Subcutaneous abdominal adipose tissue (tissue), 5 donors: ENCODE results near the gene PARD3.

ENCODE experiments used
- H3K27ac ChIP-seq: one replicate; pipeline ENCODE4 v1.7.0; 2013; ENCODE audit warnings: low read depth, mild to moderate bottlenecking, inconsistent platforms, low read length, moderate library complexity
- H3K27me3 ChIP-seq, 5 donors: one replicate each; pipeline ENCODE4 v1.7.0; 2013; ENCODE audit warnings: low read length in 5 of 5, inconsistent platforms in 1 of 5; ENCODE audit not compliant: control insufficient read depth in 5 of 5, insufficient read depth in 4 of 5
- H3K36me3 ChIP-seq, 5 donors: one replicate each; pipeline ENCODE4 v1.7.0; 2013; ENCODE audit warnings: low read length in 5 of 5; ENCODE audit not compliant: control insufficient read depth in 5 of 5, insufficient read depth in 5 of 5
- H3K4me1 ChIP-seq, 5 donors: one replicate each; pipeline ENCODE4 v1.7.0; 2013; ENCODE audit warnings: low read length in 5 of 5, mild to moderate bottlenecking in 3 of 5, moderate library complexity in 1 of 5; ENCODE audit not compliant: control insufficient read depth in 5 of 5, insufficient read depth in 5 of 5
- H3K4me3 ChIP-seq, 5 donors: one replicate each; pipeline ENCODE4 v1.7.0; 2013; ENCODE audit warnings: low read length in 5 of 5, low read depth in 1 of 5
- H3K9ac ChIP-seq, 5 donors: one replicate each; pipeline ENCODE4 v1.7.0; 2013; ENCODE audit warnings: low read length in 5 of 5, mild to moderate bottlenecking in 4 of 5, moderate library complexity in 3 of 5
- H3K9me3 ChIP-seq, 5 donors: one replicate each; pipeline ENCODE4 v1.7.0; 2013; ENCODE audit warnings: low read length in 5 of 5; ENCODE audit not compliant: control insufficient read depth in 5 of 5
- donor health status: healthy.
- donor health status: healthy.
- donor health status: healthy.
- donor health status: healthy.
- donor health status: healthy.

The PARD3 gene

DNA sequence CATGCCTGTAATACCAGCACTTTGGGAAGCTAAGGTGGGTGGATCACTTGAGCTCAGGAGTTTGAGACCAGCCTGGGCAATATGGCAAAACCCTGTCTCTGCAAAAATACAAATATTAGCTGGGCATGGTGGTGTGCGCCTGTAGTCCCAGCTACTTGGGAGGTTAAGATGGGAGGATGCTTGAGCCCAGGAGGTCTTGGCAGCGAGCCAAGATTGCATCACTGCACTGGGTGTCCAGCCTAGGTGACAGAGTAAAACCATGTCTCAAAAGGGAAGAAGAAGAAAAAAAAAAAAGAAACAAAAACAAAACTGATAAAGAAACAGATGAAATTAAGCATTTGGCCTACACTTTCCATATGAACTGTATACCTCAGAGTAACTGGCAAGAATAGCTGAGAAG is 319.2 kb downstream of the PARD3 start:
- H3K36me3 ChIP-seq, result no peaks in the 10 kb centered on the region
- peaks cover 0 to 3% (median 2%) of the 10 kb centered on the region in 5 donors for H3K4me1 ChIP-seq
- no peak overlapping the region for H3K4me3 ChIP-seq
- no peaks in the 10 kb centered on the region for H3K27me3 ChIP-seq
- no peaks in the 10 kb centered on the region for H3K9me3 ChIP-seq
- H3K27ac ChIP-seq, result no peak overlapping the region
- no peak overlapping the region for H3K9ac ChIP-seq

DNA sequence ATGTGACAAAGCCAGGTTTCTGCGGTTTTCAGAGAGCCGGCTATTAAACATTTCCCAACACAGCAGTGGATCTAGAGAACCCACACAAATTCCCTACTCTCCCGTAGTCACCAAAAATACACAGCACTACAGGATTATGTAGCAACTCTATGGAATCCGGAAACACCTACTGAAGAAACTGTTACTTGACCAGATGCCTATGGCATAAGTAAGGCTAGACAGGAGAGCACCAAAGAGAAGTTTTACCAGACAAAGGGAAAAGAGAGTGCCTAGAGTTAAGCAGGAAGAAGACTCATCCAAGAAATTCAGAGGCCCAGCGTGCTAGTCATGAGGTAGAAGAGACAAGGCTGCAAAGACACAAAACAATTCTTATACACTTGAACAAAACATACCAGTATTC is 321.1 kb downstream of the PARD3 start:
- H3K4me3 ChIP-seq, result no peak overlapping the region
- H3K36me3 ChIP-seq, result no peaks in the 10 kb centered on the region
- H3K9me3 ChIP-seq, result no peaks in the 10 kb centered on the region
- H3K4me1 ChIP-seq, result peaks cover 0 to 3% (median 2%) of the 10 kb centered on the region in 5 donors
- no peaks in the 10 kb centered on the region for H3K27me3 ChIP-seq
- H3K27ac ChIP-seq, result no peak overlapping the region
- no peak overlapping the region for H3K9ac ChIP-seq

DNA sequence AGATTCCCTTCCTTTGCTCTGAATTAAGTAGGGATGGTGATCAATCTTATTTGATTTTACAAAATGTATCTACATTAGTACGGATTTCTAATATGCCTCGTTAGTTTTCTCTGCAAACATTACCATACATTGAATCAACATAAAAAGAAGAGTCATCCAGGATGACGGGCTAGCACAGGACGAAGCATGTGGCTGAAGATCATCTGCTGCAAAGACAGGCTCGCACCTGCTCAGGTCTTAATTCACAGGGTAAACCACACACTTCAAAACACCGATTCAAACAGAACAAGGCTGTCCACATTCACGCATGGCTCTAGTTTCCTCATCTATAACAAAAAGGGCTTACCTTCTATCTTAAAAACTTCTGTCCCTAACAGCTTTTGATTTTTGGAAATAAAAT is 323.0 kb downstream of the PARD3 start:
- H3K9me3 ChIP-seq, result no peaks in the 10 kb centered on the region
- peaks cover 0 to 3% (median 2%) of the 10 kb centered on the region in 5 donors for H3K4me1 ChIP-seq
- H3K36me3 ChIP-seq, result no peaks in the 10 kb centered on the region
- H3K27me3 ChIP-seq, result no peaks in the 10 kb centered on the region
- no peak overlapping the region for H3K9ac ChIP-seq
- H3K27ac ChIP-seq, result no peak overlapping the region
- no peak overlapping the region for H3K4me3 ChIP-seq

DNA sequence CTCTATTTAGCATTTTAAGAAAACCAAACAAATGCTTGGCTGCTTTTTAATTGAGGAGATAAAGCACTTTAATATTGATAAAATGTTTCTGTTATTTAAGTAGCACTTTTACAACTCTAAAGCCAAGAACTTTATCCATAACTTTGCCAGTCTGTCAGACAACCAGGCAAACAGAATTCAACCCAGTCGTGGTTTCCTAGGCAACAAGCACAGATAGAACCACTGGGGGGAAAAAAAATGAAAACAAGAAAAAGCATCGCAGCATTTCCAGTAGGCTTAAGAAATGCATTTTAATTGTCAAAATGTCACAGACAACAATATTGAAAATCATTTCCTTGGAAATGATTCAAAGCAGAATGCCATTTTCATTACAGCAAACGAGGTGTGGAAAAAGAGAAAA is 323.4 kb downstream of the PARD3 start:
- H3K27ac ChIP-seq, result no peak overlapping the region
- H3K4me3 ChIP-seq, result no peak overlapping the region
- peaks cover 0 to 3% (median 2%) of the 10 kb centered on the region in 5 donors for H3K4me1 ChIP-seq
- no peaks in the 10 kb centered on the region for H3K36me3 ChIP-seq
- H3K9me3 ChIP-seq, result no peaks in the 10 kb centered on the region
- H3K27me3 ChIP-seq, result no peaks in the 10 kb centered on the region
- no peak overlapping the region for H3K9ac ChIP-seq

DNA sequence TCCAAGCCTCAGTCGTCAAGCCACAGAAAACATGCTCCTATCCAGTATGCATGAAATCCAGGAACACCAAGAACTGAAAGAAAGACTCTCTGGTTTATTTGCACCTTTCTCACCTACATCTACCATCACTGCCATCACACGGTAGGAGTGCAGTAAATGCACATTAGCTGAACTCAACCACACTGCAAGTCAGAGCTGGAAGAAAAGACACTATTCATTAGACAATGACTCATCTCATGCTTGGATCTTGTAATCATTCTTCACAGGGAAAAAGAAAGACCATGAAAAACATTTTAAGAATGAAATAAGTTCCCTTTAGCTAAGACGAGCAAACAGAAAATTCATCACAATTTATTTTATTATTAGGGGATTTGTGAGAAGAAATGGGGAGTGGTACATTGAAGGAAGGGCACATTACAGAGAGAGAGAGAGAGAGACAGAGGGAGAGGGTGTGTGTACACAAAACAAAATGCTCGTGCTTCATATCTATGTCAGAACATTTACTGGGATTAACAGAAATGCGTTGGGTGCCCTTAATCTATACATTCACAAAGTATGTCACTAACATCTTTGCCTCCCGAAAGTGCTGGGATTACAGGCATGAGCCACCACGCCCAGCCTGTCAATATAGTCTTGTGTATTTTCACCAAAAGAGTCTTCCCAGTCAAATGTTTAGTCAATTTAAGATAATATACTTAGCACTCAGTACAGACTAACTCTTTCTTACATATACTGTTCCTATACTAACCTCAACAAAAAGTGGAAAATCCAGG is 324.9 kb downstream of the PARD3 start:
- H3K9me3 ChIP-seq, result no peaks in the 10 kb centered on the region
- no peak overlapping the region for H3K4me3 ChIP-seq
- H3K36me3 ChIP-seq, result no peaks in the 10 kb centered on the region
- no peak overlapping the region for H3K9ac ChIP-seq
- no peaks in the 10 kb centered on the region for H3K27me3 ChIP-seq
- no peak overlapping the region for H3K27ac ChIP-seq
- peaks cover 0 to 3% (median 2%) of the 10 kb centered on the region in 5 donors for H3K4me1 ChIP-seq

DNA sequence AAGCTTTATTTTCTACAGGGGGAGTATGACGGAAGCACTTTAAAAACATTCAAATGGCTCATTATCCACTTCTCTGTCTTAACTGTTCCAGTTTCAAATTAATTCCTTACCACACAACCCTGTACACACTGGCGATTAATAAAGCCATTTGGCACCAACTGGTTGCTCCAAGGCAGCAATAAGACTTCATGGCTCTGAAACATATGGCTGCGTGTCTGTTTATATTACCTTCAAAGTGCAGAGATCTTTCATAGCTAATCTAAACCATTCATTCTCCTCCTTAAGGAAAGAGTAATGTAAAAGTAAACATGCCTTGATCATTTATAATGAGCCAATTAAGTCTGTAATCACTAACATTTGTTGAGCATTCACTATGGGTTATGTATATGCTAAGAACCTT is 325.7 kb downstream of the PARD3 start:
- Histone ChIP-seq H3K4me3 (no peak overlapping the region), H3K9ac (no peak overlapping the region), H3K9me3 (no peaks in the 10 kb centered on the region), H3K36me3 (no peaks in the 10 kb centered on the region), H3K4me1 (peaks cover 0 to 3% (median 2%) of the 10 kb centered on the region in 5 donors), H3K27me3 (no peaks in the 10 kb centered on the region), H3K27ac (no peak overlapping the region)

DNA sequence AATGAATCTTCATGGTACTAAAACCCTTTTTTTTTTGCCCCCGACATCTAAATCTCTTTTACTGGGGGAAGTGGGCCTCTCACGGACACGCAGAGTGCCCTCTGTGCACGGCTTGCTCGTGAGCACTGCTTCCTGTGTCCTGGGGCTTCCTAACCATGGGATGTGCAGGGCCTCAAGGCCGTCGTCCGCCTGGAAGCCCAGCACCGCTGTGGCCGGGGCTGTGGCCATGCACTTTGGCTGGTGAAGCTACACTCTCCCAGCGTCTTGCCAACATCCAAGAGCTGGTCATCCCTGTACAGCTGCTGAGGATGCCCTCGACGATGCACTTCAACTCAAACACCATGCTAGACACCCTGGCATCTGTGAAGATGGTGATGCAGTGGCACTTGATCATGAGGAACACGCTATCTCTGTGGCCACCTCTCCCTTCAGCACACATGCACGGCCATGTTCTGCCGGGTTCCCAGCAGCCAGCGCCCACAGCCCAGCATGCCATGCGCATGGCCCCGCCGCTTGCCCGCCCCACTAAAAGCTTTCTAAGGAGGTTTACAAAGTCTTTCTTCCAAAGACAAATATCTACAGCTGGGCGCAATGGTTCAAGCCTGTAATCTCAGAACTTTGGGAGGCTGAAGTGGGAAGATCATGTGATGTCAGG is 326.5 kb downstream of the PARD3 start:
- H3K27ac ChIP-seq, result no peak overlapping the region

DNA sequence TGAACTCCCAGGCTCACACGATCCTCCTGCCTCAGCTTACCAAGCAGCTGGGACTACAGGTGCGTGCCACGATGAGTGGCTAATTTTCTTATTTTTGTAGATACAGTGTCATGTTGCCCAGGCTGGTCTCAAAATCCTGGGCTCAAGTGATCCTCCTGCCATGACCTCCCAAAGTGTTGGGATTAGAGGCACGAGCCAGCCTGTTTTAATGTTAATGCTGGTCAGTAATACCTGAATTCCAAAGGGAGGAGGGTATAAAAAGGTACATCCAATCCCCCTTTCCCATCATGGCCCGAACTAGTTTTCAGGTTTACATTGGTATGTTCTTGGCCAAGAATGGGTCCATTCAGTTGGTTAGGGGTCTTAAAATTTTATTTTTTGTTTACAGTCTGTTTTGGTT is 329.1 kb downstream of the PARD3 start:
- H3K4me1 ChIP-seq, result no peaks in the 10 kb centered on the region
- no peaks in the 10 kb centered on the region for H3K27me3 ChIP-seq
- H3K36me3 ChIP-seq, result no peaks in the 10 kb centered on the region
- H3K9ac ChIP-seq, result no peak overlapping the region
- no peaks in the 10 kb centered on the region for H3K9me3 ChIP-seq
- no peak overlapping the region for H3K27ac ChIP-seq
- H3K4me3 ChIP-seq, result no peak overlapping the region

More for the DNA sequence above, 326.5 kb downstream of the PARD3 start:
- Histone ChIP-seq H3K27me3 (no peaks in the 10 kb centered on the region), H3K4me3 (no peak overlapping the region), H3K9ac (no peak overlapping the region), H3K9me3 (no peaks in the 10 kb centered on the region), H3K36me3 (no peaks in the 10 kb centered on the region), H3K4me1 (peaks cover 0 to 3% (median 2%) of the 10 kb centered on the region in 5 donors)

DNA sequence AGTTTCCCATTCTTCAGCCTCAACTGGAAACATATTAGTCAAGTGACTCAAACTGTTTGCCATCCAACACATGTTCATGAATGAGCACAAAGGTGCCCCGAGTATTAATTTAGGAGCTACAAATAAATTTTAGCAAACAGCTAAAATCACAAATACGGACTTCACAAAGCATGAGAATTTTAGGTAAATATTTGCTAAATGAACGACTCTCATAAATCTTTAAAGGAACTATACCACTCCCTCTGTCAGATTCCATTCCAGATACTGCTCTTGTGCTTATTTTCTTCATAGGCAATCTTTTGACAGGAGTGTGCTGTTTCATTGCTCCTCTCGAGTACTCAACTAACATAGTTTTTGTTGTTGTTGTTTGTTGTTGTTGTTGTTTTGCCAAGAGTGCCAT is 330.9 kb downstream of the PARD3 start:
- H3K9me3 ChIP-seq, result no peaks in the 10 kb centered on the region
- H3K27me3 ChIP-seq, result no peaks in the 10 kb centered on the region
- H3K4me1 ChIP-seq, result peaks cover 0 to 2% (median 0%) of the 10 kb centered on the region in 5 donors
- H3K27ac ChIP-seq, result no peak overlapping the region
- H3K4me3 ChIP-seq, result no peak overlapping the region
- no peak overlapping the region for H3K9ac ChIP-seq
- no peaks in the 10 kb centered on the region for H3K36me3 ChIP-seq

DNA sequence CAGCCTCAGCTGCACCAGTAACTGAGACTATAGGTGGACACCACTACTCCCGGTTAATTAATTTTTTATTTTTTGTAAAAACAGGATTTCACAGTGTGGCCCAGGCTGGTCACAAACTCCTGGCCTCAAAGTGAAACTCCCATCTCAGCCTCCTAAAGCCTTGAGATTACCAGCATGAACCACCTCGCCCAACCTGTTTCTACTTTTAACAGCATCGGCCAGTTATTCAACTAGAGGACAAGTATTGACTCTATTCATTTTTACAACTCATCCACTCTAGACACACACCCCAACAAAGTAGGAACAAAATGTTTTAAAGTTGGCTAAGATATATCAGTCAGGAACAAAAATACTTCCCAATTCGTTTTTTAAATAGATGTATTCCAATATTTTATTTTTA is 334.8 kb downstream of the PARD3 start:
- Histone ChIP-seq H3K36me3 (no peaks in the 10 kb centered on the region), H3K4me3 (no peak overlapping the region), H3K27ac (no peak overlapping the region), H3K4me1 (peaks cover 0 to 2% (median 0%) of the 10 kb centered on the region in 5 donors), H3K9ac (no peak overlapping the region), H3K27me3 (no peaks in the 10 kb centered on the region), H3K9me3 (no peaks in the 10 kb centered on the region)
